GM18505 (cell line): ENCODE results near the gene IRF6.
"Not testable (repeated sequence)": the region's sequence is repeated elsewhere in the genome, so short reads cannot be mapped to it uniquely, and the experiment has no call there.

ENCODE experiments used
- ATAC-seq: cut with Tn5 transposase; IDR thresholded peaks from one replicate; pipeline ENCODE4 v1.9.1; 2021; ENCODE audit not compliant: unreplicated experiment
- POLR2A ChIP-seq: IDR thresholded peaks from 4 replicates; pipeline ENCODE4 v1.6.1; 2011; ENCODE audit warnings: borderline replicate concordance; ENCODE audit not compliant: insufficient read depth, insufficient read length; ENCODE audit errors: extremely low read depth

The IRF6 gene

GRCh38 chr1:209810783-209811182 lies 4.8 kb upstream of the IRF6 start:
- TF ChIP-seq POLR2A = no peak
- ATAC-seq = no peak

- no peak for TF ChIP-seq POLR2A
- ATAC-seq = no peak
Measured at GRCh38 chr1:209809611-209810010, 3.7 kb upstream of the IRF6 start.

GRCh38 chr1:209808059-209808581 lies 2.2 kb upstream of the IRF6 start:
- TF ChIP-seq POLR2A = no peak
- no peak for ATAC-seq

- ATAC-seq = no peak
- TF ChIP-seq POLR2A = no peak
Measured at GRCh38 chr1:209807509-209807908, 1.6 kb upstream of the IRF6 start.

GRCh38 chr1:209805341-209805781 lies 581 bp downstream of the IRF6 start:
- no peak for TF ChIP-seq POLR2A
- no peak for ATAC-seq

GRCh38 chr1:209803568-209803967 lies 2.4 kb downstream of the IRF6 start:
- no peak for ATAC-seq
- no peak for TF ChIP-seq POLR2A

GRCh38 chr1:209802780-209803152 lies 3.2 kb downstream of the IRF6 start:
- no peak for TF ChIP-seq POLR2A
- ATAC-seq = no peak

- TF ChIP-seq POLR2A = no peak
Measured at GRCh38 chr1:209802117-209802779, 3.7 kb downstream of the IRF6 start.

GRCh38 chr1:209800984-209801834 lies 4.7 kb downstream of the IRF6 start:
- ATAC-seq = no peak
- no peak for TF ChIP-seq POLR2A

More at GRCh38 chr1:209802117-209802779, 3.7 kb downstream of the IRF6 start:
- no peak for ATAC-seq

- TF ChIP-seq POLR2A = no peak
- ATAC-seq = no peak
Measured at GRCh38 chr1:209797978-209798639, 7.8 kb downstream of the IRF6 start.

GRCh38 chr1:209793711-209794110 lies 12.2 kb downstream of the IRF6 start:
- not testable (repeated sequence) for ATAC-seq

GRCh38 chr1:209791920-209792319 lies 14.0 kb downstream of the IRF6 start:
- ATAC-seq = no peak
- TF ChIP-seq POLR2A = no peak
